Measurements from ENCODE around the gene LAMA3. TPM values are rescaled to one million over a fixed set of nuclear protein-coding genes. Genes with fewer than 3 reads are reported as not detected.

LAMA3 gene
- polyA plus RNA-seq, 1 of the 3 experiments (the other 2 are of a cell fraction), result 3.5 TPM

- no peak for DNase-seq
- Histone ChIP-seq H3K9me3 (no peaks in the 10 kb centered on the region), H3F3A (replicated peaks; ENCODE audit: insufficient read depth) (no peaks in the 10 kb centered on the region), H3K4me2 (no peak overlapping the region), H3K36me3 (replicated peaks in 1 of 2; ENCODE audit: control insufficient read depth in 1 of 2, insufficient read depth in 2 of 2, low read length in 1 of 2) (no peaks in the 10 kb centered on the region), H3K79me2 (ENCODE audit: insufficient read depth) (no peaks in the 10 kb centered on the region), H3K4me1 (ENCODE audit: control insufficient read depth in 1 of 2, insufficient read depth in 2 of 2, low read depth in 1 of 2, low read length in 1 of 2) (peaks cover 0 to 2% of the 10 kb centered on the region in 2 experiments; a peak in 1 of 4 replicates), H3K27me3 (ENCODE audit: insufficient read depth) (no peaks in the 10 kb centered on the region), H3K4me3 (ENCODE audit: low read depth in 2 of 2, low read length in 1 of 2) (no peak overlapping the region), H4K20me1 (ENCODE audit: insufficient read depth) (no peaks in the 10 kb centered on the region), H3K27ac (ENCODE audit: low read depth in 2 of 2, low read length in 1 of 2) (no peak overlapping the region), H2AFZ (ENCODE audit: low read depth) (no peak overlapping the region), H3K9me2 (no peaks in the 10 kb centered on the region), H3K9ac (no peak overlapping the region)
- POLR2A ChIA-PET, result no interaction called here
- no peak for TF ChIP-seq GABPA (IDR thresholded peaks at IDR 0.05; ENCODE audit: low read depth)
- TF ChIP-seq SMC3 (IDR thresholded peaks at IDR 0.05; ENCODE audit: low read depth, low read length), result no peak
- TF ChIP-seq, protein P1, sequence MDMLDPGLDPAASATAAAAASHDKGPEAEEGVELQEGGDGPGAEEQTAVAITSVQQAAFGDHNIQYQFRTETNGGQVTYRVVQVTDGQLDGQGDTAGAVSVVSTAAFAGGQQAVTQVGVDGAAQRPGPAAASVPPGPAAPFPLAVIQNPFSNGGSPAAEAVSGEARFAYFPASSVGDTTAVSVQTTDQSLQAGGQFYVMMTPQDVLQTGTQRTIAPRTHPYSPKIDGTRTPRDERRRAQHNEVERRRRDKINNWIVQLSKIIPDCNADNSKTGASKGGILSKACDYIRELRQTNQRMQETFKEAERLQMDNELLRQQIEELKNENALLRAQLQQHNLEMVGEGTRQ (IDR thresholded peaks at IDR 0.05; ENCODE audit: borderline replicate concordance, low read depth, low read length), result no peak
- no peak for TF ChIP-seq MAX (IDR thresholded peaks at IDR 0.05; ENCODE audit: low read depth)
- no peak for TF ChIP-seq MXI1 (IDR thresholded peaks at IDR 0.05; ENCODE audit: low read depth, low read length)
- no peak for TF ChIP-seq YY1 (IDR thresholded peaks at IDR 0.05; ENCODE audit: low read depth)
- TF ChIP-seq, protein P2, sequence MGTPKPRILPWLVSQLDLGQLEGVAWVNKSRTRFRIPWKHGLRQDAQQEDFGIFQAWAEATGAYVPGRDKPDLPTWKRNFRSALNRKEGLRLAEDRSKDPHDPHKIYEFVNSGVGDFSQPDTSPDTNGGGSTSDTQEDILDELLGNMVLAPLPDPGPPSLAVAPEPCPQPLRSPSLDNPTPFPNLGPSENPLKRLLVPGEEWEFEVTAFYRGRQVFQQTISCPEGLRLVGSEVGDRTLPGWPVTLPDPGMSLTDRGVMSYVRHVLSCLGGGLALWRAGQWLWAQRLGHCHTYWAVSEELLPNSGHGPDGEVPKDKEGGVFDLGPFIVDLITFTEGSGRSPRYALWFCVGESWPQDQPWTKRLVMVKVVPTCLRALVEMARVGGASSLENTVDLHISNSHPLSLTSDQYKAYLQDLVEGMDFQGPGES (IDR thresholded peaks at IDR 0.05; ENCODE audit: low read depth, low read length), result no peak
- no peak for TF ChIP-seq EP300 (IDR thresholded peaks at IDR 0.05; ENCODE audit: borderline replicate concordance in 1 of 2, low read depth in 1 of 2, low read length in 1 of 2)
- no peak for TF ChIP-seq FOXM1 (IDR thresholded peaks at IDR 0.05; ENCODE audit: low read depth)
- no peak for TF ChIP-seq NRF1 (IDR thresholded peaks at IDR 0.05; ENCODE audit: low read depth, low read length)
- TF ChIP-seq FOSL2 (IDR thresholded peaks at IDR 0.05; ENCODE audit: borderline replicate concordance, low read depth), result no peak
- TF ChIP-seq USF1 (IDR thresholded peaks at IDR 0.05; ENCODE audit: borderline replicate concordance, low read depth), result no peak
- TF ChIP-seq, protein P3, sequence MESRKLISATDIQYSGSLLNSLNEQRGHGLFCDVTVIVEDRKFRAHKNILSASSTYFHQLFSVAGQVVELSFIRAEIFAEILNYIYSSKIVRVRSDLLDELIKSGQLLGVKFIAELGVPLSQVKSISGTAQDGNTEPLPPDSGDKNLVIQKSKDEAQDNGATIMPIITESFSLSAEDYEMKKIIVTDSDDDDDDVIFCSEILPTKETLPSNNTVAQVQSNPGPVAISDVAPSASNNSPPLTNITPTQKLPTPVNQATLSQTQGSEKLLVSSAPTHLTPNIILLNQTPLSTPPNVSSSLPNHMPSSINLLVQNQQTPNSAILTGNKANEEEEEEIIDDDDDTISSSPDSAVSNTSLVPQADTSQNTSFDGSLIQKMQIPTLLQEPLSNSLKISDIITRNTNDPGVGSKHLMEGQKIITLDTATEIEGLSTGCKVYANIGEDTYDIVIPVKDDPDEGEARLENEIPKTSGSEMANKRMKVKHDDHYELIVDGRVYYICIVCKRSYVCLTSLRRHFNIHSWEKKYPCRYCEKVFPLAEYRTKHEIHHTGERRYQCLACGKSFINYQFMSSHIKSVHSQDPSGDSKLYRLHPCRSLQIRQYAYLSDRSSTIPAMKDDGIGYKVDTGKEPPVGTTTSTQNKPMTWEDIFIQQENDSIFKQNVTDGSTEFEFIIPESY (IDR thresholded peaks at IDR 0.05; ENCODE audit: borderline replicate concordance, low read depth), result no peak
- TF ChIP-seq, protein P4, sequence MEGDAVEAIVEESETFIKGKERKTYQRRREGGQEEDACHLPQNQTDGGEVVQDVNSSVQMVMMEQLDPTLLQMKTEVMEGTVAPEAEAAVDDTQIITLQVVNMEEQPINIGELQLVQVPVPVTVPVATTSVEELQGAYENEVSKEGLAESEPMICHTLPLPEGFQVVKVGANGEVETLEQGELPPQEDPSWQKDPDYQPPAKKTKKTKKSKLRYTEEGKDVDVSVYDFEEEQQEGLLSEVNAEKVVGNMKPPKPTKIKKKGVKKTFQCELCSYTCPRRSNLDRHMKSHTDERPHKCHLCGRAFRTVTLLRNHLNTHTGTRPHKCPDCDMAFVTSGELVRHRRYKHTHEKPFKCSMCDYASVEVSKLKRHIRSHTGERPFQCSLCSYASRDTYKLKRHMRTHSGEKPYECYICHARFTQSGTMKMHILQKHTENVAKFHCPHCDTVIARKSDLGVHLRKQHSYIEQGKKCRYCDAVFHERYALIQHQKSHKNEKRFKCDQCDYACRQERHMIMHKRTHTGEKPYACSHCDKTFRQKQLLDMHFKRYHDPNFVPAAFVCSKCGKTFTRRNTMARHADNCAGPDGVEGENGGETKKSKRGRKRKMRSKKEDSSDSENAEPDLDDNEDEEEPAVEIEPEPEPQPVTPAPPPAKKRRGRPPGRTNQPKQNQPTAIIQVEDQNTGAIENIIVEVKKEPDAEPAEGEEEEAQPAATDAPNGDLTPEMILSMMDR (IDR thresholded peaks at IDR 0.05), result no peak
- TF ChIP-seq FOXJ3 (CRISPR knock-in tag; IDR thresholded peaks at IDR 0.05), result no peak
- no peak for TF ChIP-seq SIN3A (IDR thresholded peaks at IDR 0.05; ENCODE audit: borderline replicate concordance, low read depth, low read length)
- no peak for TF ChIP-seq EZH2phosphoT487 (IDR thresholded peaks at IDR 0.05; ENCODE audit: borderline replicate concordance, low read depth)
- TF ChIP-seq TCF12 (IDR thresholded peaks at IDR 0.05), result no peak
- no peak for TF ChIP-seq ELF1 (IDR thresholded peaks at IDR 0.05)
- TF ChIP-seq CHD2 (IDR thresholded peaks at IDR 0.05; ENCODE audit: low read length, partially characterized antibody), result no peak
- 89% methylated on average over 4 of the region's 4 CpGs for WGBS (ENCODE audit: low lambda C conversion rate)
- CTCF ChIA-PET, result no interaction called here
Measured at GRCh38 chr18:23645568-23646175, 43.6 kb upstream of the LAMA3 start.

Data from SK-N-SH (cell line).